HEK293 (cell line): ENCODE results near the gene DSCAM.
A peak's percentile ranks its signal among the peaks of the same experiment; 100 is the strongest.

Experiments used
- CTCF ChIA-PET: fragments of 350-600 bp; formaldehyde crosslinking; extraction: SDS; loops from one replicate; lab custom pipeline; 2021; ENCODE audit warnings: antibody characterized with exemption; lab: Yijun Ruan, JAX
- POLR2A ChIA-PET: fragments of 300-600 bp; formaldehyde crosslinking; extraction: SDS; loops from one replicate; lab custom pipeline; 2020; ENCODE audit warnings: antibody characterized with exemption, inconsistent platforms; lab: Yijun Ruan, JAX
- H3K27ac ChIP-seq: fragments of 200-500 bp; sonication (Bioruptor generic); 2 replicates; pipeline ENCODE4 v1.5.1; 2014; ENCODE audit warnings: low read depth, low read length, control low read depth, inconsistent platforms; ENCODE audit errors: extremely low read depth
- H3K36me3 ChIP-seq, 2 experiments: fragments of 200-500 bp in 1 of 2; sonication (Bioruptor generic) in 1 of 2; 1 replicate in 1 of 2; 2 replicates in 1 of 2; pipeline ENCODE4 v1.5.1; 2014 to 2017; ENCODE audit warnings: inconsistent platforms in 2 of 2, low read length in 2 of 2; ENCODE audit not compliant: control insufficient read depth in 2 of 2, insufficient read depth in 1 of 2
- H3K4me1 ChIP-seq: fragments of 200-500 bp; sonication (Bioruptor generic); 2 replicates; pipeline ENCODE4 v1.5.1; 2014; ENCODE audit warnings: mild to moderate bottlenecking, low read length, inconsistent platforms; ENCODE audit not compliant: control insufficient read depth, insufficient read depth
- H3K4me3 ChIP-seq: 2 replicates; pipeline ENCODE4 v1.5.1; 2011; ENCODE audit warnings: low read depth, mild to moderate bottlenecking, control low read depth, low read length, moderate library complexity
- H3K9me3 ChIP-seq: fragments of 200-500 bp; sonication (Bioruptor generic); 2 replicates; pipeline ENCODE4 v1.5.1; 2014; ENCODE audit warnings: low read depth, low read length, inconsistent platforms; ENCODE audit not compliant: control insufficient read depth, insufficient read depth
- GLIS2 ChIP-seq: fragments of 450-650 bp; formaldehyde crosslinking; IDR thresholded peaks from 2 replicates; pipeline ENCODE4 v1.5.1; 2016; ENCODE audit warnings: missing biosample characterization, missing genetic modification characterization
- HOXC10 ChIP-seq: sonication (generic); formaldehyde crosslinking; IDR thresholded peaks from 2 replicates; pipeline ENCODE4 v1.8.1; 2023; ENCODE audit warnings: mild to moderate bottlenecking, missing genetic modification reagents
- KLF9 ChIP-seq: fragments of 450-650 bp; formaldehyde crosslinking; IDR thresholded peaks from 2 replicates; pipeline ENCODE4 v1.5.1; 2016; ENCODE audit warnings: missing biosample characterization, missing genetic modification characterization, low read depth
- SCRT2 ChIP-seq: fragments of 450-650 bp; formaldehyde crosslinking; IDR thresholded peaks from 2 replicates; pipeline ENCODE4 v1.5.1; 2016; ENCODE audit warnings: missing biosample characterization, missing genetic modification characterization
- SETDB1 ChIP-seq: IDR thresholded peaks from one replicate; pipeline ENCODE4 v1.6.1; 2017; ENCODE audit warnings: mild to moderate bottlenecking, low read length, moderate library complexity, mixed read lengths; ENCODE audit not compliant: insufficient read length
- SP2 ChIP-seq: fragments of 450-650 bp; formaldehyde crosslinking; IDR thresholded peaks from 2 replicates; pipeline ENCODE4 v1.5.1; 2016; ENCODE audit warnings: missing biosample characterization, missing genetic modification characterization
- ZBTB11 ChIP-seq: fragments of 450-650 bp; formaldehyde crosslinking; conservative IDR thresholded peaks from 2 replicates; pipeline ENCODE4 v1.5.1; 2016; ENCODE audit warnings: low read depth, missing biosample characterization, missing genetic modification characterization
- ZBTB44 ChIP-seq: fragments of 450-650 bp; IDR thresholded peaks from 2 replicates; pipeline ENCODE4 v1.5.1; 2018; ENCODE audit warnings: missing biosample characterization, mild to moderate bottlenecking, missing genetic modification characterization
- ZNF239 ChIP-seq: fragments of 450-650 bp; formaldehyde crosslinking; IDR thresholded peaks from 2 replicates; pipeline ENCODE4 v1.5.1; 2016; ENCODE audit warnings: missing biosample characterization, missing genetic modification characterization
- ZNF24 ChIP-seq: fragments of 450-650 bp; formaldehyde crosslinking; IDR thresholded peaks from 2 replicates; pipeline ENCODE4 v1.5.1; 2016; ENCODE audit warnings: missing biosample characterization, missing genetic modification characterization
- ZNF266 ChIP-seq: fragments of 450-650 bp; formaldehyde crosslinking; IDR thresholded peaks from 2 replicates; pipeline ENCODE4 v1.5.1; 2016; ENCODE audit warnings: missing biosample characterization, missing genetic modification characterization, low read depth
- ZNF302 ChIP-seq: fragments of 450-650 bp; formaldehyde crosslinking; IDR thresholded peaks from 2 replicates; pipeline ENCODE4 v1.5.1; 2016; ENCODE audit warnings: missing biosample characterization, missing genetic modification characterization, low read depth
- ZNF510 ChIP-seq: fragments of 450-650 bp; formaldehyde crosslinking; IDR thresholded peaks from 2 replicates; pipeline ENCODE4 v1.5.1; 2018; ENCODE audit warnings: mild to moderate bottlenecking, missing genetic modification characterization, missing biosample characterization; ENCODE audit not compliant: insufficient replicate concordance
- ZNF513 ChIP-seq: fragments of 450-650 bp; IDR thresholded peaks from 2 replicates; pipeline ENCODE4 v1.5.1; 2018; ENCODE audit warnings: missing biosample characterization, missing genetic modification characterization
- ZNF585B ChIP-seq: fragments of 450-650 bp; formaldehyde crosslinking; IDR thresholded peaks from 2 replicates; pipeline ENCODE4 v1.5.1; 2016; ENCODE audit warnings: missing biosample characterization, missing genetic modification characterization
- ZNF707 ChIP-seq: fragments of 450-650 bp; formaldehyde crosslinking; IDR thresholded peaks from 2 replicates; pipeline ENCODE4 v1.5.1; 2016; ENCODE audit warnings: missing biosample characterization, missing genetic modification characterization
- ZNF777 ChIP-seq: fragments of 450-650 bp; formaldehyde crosslinking; IDR thresholded peaks from 2 replicates; pipeline ENCODE4 v1.5.1; 2017; ENCODE audit warnings: missing biosample characterization, missing genetic modification characterization, borderline replicate concordance
- ZNF830 ChIP-seq: fragments of 450-650 bp; IDR thresholded peaks from 2 replicates; pipeline ENCODE4 v1.5.0; 2018; ENCODE audit warnings: missing biosample characterization, missing genetic modification characterization, low read depth, mild to moderate bottlenecking, moderate library complexity
- TF ChIP-seq, protein P1 (sequence below): fragments of 450-650 bp; formaldehyde crosslinking; IDR thresholded peaks from 2 replicates; pipeline ENCODE4 v1.5.1; 2016; ENCODE audit warnings: missing biosample characterization, missing genetic modification characterization
- TF ChIP-seq, protein P2 (sequence below): fragments of 450-650 bp; formaldehyde crosslinking; IDR thresholded peaks from 2 replicates; pipeline ENCODE4 v1.5.1; 2016; ENCODE audit warnings: missing biosample characterization, missing genetic modification characterization
- TF ChIP-seq, protein P3 (sequence below): fragments of 450-650 bp; formaldehyde crosslinking; IDR thresholded peaks from 2 replicates; pipeline ENCODE4 v1.5.1; 2016; ENCODE audit warnings: missing biosample characterization, missing genetic modification characterization

Gene DSCAM

DNA sequence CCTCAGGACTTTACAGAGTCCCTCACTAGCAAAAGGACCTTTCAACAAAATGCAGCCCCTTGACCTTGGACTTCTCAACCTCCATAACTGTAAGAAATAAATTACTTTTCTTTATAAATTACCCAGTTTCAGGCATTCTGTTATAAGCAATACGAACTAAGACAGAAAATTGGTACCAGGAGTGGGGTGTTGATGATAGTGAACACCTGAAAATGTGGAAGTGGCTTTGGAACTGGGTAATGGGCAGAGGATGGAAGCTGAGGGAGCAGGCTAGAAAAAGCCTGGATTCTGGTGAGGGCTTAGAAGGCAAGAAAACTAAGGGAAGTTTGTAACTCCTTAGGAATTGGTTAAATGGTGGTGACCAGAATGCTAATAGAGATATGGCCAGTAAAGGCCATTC, 46.8 kb downstream of the DSCAM start:
- TF ChIP-seq SETDB1 (peak; percentile 64), ZBTB44 (tag by site-specific recombination) (no peak), ZNF302 (no peak), ZNF707 (tag by site-specific recombination) (peak; percentile 94), ZNF239 (tag by site-specific recombination) (no peak), SCRT2 (tag by site-specific recombination) (no peak)
- no peak overlapping the region for H3K4me3 ChIP-seq
- no peak overlapping the region for H3K27ac ChIP-seq
- ChIA-PET POLR2A (no interaction called here), CTCF (no interaction called here)
- no peaks in the 10 kb centered on the region for H3K36me3 ChIP-seq
- H3K9me3 ChIP-seq, result no peaks in the 10 kb centered on the region
- no peaks in the 10 kb centered on the region for H3K4me1 ChIP-seq

DNA sequence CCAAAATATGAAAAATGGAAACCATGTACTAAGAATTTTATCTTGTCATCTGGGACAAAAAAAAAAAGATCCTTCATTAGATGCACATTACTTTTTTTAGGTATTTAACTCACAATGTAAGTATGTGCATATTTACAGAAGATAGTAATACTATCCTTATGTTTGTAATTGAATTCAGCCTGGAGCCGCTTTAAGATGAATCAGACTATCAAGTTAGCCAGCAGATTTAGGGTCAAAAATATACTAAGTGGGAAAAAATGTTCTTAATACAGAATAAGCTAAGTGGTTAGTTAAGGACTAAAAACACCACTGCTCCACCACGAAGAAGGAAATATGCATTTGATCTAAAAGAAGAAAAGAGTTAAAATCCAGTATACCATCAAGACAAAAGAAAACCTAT, 49.1 kb downstream of the DSCAM start:
- CTCF ChIA-PET, result no interaction called here
- TF ChIP-seq ZBTB11, result no peak
- no peak for TF ChIP-seq ZNF830 (tag by site-specific recombination)
- no peak for TF ChIP-seq SP2 (tag by site-specific recombination)
- TF ChIP-seq ZNF585B (tag by site-specific recombination), result no peak
- TF ChIP-seq, protein P1, sequence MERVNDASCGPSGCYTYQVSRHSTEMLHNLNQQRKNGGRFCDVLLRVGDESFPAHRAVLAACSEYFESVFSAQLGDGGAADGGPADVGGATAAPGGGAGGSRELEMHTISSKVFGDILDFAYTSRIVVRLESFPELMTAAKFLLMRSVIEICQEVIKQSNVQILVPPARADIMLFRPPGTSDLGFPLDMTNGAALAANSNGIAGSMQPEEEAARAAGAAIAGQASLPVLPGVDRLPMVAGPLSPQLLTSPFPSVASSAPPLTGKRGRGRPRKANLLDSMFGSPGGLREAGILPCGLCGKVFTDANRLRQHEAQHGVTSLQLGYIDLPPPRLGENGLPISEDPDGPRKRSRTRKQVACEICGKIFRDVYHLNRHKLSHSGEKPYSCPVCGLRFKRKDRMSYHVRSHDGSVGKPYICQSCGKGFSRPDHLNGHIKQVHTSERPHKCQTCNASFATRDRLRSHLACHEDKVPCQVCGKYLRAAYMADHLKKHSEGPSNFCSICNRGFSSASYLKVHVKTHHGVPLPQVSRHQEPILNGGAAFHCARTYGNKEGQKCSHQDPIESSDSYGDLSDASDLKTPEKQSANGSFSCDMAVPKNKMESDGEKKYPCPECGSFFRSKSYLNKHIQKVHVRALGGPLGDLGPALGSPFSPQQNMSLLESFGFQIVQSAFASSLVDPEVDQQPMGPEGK, result no peak
- no peak for TF ChIP-seq HOXC10 (CRISPR knock-in tag)
- no peak for TF ChIP-seq ZNF510 (tag by site-specific recombination)
- TF ChIP-seq ZNF24, result no peak
- TF ChIP-seq KLF9 (tag by site-specific recombination), result no peak
- TF ChIP-seq ZNF266 (tag by site-specific recombination), result no peak
- TF ChIP-seq, protein P2, sequence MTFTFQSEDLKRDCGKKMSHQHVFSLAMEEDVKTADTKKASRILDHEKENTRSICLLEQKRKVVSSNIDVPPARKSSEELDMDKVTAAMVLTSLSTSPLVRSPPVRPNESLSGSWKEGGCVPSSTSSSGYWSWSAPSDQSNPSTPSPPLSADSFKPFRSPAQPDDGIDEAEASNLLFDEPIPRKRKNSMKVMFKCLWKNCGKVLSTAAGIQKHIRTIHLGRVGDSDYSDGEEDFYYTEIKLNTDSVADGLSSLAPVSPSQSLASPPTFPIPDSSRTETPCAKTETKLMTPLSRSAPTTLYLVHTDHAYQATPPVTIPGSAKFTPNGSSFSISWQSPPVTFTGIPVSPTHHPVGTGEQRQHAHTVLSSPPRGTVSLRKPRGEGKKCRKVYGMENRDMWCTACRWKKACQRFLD (tag by site-specific recombination), result no peak
- no peak for TF ChIP-seq GLIS2 (tag by site-specific recombination)
- no peak for TF ChIP-seq ZNF777
- TF ChIP-seq ZNF513 (tag by site-specific recombination), result no peak
- TF ChIP-seq, protein P3, sequence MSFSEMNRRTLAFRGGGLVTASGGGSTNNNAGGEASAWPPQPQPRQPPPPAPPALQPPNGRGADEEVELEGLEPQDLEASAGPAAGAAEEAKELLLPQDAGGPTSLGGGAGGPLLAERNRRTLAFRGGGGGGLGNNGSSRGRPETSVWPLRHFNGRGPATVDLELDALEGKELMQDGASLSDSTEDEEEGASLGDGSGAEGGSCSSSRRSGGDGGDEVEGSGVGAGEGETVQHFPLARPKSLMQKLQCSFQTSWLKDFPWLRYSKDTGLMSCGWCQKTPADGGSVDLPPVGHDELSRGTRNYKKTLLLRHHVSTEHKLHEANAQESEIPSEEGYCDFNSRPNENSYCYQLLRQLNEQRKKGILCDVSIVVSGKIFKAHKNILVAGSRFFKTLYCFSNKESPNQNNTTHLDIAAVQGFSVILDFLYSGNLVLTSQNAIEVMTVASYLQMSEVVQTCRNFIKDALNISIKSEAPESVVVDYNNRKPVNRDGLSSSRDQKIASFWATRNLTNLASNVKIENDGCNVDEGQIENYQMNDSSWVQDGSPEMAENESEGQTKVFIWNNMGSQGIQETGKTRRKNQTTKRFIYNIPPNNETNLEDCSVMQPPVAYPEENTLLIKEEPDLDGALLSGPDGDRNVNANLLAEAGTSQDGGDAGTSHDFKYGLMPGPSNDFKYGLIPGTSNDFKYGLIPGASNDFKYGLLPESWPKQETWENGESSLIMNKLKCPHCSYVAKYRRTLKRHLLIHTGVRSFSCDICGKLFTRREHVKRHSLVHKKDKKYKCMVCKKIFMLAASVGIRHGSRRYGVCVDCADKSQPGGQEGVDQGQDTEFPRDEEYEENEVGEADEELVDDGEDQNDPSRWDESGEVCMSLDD (tag by site-specific recombination), result no peak

More for the DNA sequence above, 49.1 kb downstream of the DSCAM start:
- no peaks in the 10 kb centered on the region for H3K9me3 ChIP-seq
- POLR2A ChIA-PET, result no interaction called here
- H3K27ac ChIP-seq, result no peak overlapping the region
- H3K36me3 ChIP-seq, result no peaks in the 10 kb centered on the region
- no peaks in the 10 kb centered on the region for H3K4me1 ChIP-seq
- no peak overlapping the region for H3K4me3 ChIP-seq
